CD4-positive, alpha-beta T cell treated with Interferon alpha-2 for 1 hour (primary cell): Measurements from ENCODE around the gene PPIL1.
A peak's percentile ranks its signal among the peaks of the same experiment; 100 is the strongest.

ENCODE experiments used
- DNase-seq, 2 donors: peaks; one replicate each; pipeline ENCODE4 v3.0.0-alpha.2; 2020 to 2022

Gene PPIL1

DNA sequence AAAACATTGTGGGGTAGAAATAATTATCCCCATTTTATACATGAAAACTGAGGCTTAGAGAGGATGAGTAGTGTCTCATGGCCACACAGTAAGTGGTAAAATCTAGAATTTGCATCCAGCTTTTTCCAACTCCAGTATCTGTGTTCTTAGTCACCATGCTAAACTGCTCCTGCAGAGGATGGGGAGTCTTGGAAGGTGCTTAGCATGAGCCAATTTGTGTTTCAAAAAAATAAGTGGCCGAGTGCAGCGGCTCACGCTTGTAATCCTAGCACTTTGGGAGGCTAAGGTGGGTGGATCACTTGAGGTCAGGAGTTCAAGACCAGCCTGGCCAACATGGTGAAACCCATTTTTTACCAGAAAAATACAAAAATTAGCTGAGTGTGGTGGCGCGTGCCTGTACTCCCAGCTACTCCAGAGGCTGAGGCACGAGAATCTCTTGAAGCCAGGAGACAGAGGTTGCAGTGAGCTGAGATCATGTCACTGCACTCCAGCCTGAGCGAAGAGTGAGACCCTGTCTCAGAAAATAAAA lies 13.6 kb upstream of the PPIL1 start:
- no peak for DNase-seq

DNA sequence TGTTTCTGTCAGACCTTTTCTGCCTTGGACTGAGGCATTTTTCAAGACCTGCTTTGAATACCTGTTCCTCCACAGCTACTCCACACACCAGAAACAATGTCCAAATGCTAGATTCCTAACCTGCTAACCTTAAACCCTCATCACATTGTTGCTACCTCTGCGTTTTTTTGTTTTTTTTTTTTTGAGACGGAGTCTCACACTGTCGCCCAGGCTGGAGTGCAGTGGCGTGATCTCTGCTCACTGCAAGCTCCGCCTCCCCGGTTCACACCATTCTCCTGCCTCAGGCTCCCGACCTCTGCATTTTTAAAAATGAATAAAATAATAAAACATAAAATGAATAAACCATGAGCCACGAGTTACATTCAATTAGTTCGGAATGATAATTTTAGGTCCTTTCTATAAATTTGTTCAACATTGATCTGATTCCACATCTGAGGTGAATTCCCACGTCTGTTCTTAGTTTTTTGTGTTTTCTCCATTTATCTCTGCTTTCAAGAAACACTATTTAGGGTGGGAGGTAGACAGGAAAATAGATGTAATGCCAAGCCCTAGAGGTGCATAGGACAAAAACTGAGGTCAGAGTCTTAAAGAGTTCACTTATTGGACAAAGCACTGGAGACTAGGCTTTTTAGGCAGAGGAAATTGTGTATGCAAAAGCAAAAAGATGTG lies 12.5 kb upstream of the PPIL1 start:
- DNase-seq: no peak

DNA sequence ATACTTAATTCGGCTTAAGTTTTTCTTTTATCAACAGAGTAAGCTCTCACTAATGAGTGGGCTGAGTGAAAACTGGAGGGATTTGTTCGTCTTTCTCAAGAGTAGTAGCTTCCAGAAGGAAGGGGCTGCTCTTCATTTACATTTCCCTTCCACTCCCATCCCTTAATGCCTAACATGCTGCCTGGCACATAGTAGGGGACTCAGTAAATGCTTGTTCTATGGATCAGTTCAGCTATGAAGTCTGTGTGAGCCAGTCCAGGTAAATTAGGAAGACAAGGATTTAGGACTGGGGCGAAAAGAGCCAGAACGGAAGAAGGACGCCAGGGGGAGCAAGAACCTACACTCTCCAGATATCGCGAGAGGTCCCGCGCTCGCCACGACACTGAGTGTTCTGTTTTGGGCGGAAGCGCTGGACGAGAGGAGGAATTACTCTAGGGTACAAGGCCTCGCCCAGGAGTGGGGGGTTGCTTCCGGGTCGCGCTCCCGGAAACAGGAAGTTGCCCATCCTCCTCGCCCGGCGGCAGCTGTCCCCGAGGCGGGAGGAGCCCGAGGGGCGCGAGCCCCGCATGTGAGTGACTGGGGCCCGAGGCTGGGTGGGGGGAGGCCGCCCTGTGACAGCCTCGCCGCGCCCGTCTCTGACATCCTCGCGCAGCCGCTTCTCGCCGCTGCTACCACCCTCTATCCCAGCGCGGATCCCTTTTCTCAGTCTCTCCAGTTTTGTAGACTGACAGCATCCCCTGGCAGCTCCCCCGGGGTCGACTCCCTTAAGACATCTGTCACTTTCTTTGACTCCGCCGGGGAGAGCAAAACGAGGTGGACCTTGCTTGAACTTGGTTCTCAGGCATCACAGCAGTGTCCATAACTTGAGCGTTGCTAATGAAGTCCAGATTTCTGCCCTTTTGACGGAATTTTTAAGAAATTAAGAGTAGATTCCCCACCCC lies 11.1 kb upstream of the PPIL1 start, which contains the start of gene C6orf89:
C6orf89 (plus strand) TSS at position 492 of the 941 bp plus-strand sequence. CDS start 13,493 bp downstream, outside the sequence.
- peak; percentile 97 to 98 for DNase-seq

DNA sequence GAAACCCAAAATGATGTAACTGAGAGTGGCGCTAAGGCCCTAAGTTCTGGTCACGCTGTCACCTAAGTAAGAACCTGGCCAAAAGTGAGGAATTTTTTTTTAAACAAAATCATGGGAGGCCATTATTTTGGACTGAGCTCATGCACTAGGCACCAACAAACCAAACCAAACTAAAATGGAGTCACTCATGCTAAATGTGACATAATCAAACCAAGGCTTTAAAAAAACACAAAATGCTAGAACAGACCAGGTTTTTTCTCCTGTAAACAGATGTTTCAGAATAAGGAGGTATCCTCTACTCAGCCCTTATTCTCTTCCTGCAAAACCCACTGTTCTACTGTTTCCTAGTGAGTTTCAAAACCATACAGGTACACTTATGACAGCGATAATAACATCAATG lies 10.0 kb upstream of the PPIL1 start:
- no peak for DNase-seq

DNA sequence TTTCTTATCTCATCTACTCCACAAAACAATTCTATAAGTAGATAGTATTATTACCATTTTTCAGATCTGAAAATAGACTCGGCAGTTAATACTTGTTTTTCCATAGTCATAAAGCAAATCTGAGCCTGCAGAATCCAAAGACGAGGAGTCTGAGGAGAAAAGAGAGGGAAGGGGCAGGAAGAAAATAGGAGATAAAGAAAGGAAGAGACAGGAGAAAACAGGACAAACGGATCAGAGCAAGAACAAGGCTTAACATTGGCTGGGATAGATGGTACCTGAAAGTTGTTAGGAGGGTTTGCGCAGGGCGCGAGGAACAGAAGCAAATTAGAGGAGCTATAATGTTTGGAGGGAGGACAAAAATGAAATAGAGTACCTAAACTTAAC lies 639 bp upstream of the PPIL1 start:
- DNase-seq: no peak

DNA sequence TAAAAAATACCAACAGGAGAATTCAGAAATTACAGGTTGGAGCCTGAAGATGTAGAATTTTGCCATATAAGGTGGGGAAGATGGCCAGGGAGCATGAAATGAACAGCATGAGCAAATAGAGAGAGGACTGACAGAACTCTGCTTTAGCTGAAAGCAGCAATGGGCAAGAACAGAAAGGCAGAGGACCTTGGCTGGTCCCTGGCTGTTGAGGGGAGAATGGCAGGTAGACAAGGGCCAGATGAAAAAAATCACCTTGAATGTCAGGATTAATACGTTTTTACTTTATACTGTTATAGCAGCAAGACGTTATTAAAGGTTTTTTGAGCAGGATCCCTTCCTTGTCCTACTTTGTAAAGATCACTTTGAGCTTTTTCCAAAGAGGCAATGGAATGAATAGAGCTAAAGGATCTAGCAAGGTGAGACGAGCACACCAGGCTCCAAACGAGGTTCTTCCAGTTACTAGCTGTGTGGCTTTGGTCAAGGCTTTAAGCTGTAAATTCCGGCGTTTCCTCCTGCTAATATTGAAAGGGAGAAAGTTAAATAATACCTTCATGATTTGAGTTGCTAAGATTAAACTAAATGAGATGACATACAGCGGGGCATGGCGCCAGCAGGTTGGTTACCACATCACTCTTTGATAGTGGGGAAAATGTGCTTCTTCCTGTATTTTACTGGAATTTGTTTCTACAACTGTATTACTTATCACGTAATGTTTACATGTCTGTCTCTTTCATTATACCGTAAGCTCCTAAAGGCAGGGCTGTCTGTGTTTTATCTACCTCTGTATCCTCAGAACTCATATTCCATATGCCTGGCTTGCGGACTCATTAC lies 776 bp downstream of the PPIL1 start:
- DNase-seq: peak in 1 of 2 donors; percentile 22

DNA sequence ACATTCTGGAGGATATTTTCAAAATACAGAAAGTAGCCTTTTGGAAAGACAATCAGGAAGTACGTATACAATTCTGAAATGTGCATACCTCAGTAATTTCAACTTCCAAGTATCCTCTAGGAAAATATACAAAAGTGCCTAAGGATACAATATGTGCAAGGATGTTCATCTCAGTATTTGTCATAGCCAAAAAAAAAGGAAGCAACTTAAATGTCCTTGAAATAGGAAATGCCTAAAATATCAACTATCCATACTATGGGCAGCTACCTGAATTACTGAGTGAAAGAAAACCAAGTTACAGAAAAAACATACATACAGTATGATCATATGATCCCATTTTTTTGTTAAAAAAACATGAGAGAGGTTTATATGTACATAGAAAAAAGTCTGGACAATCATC lies 1.5 kb downstream of the PPIL1 start:
- DNase-seq: no peak

DNA sequence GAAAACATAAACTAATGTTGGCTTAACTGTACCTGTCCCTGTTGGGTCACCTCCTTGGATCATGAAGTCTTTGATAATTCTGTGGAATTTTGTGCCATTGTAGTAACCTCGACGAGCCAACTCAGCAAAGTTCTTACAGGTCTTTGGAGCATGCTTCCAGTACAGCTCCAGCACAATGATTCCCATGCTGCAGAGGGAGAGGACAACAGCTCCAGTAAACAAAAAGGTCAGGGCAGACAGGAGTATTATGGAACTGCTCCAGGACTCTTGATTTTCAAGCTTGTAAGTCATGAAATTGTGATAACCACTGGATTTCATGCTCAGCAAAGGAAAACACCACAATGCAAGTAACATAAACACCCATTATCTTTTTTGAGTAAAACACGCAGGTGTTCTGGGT lies 2.9 kb downstream of the PPIL1 start:
- no peak for DNase-seq

DNA sequence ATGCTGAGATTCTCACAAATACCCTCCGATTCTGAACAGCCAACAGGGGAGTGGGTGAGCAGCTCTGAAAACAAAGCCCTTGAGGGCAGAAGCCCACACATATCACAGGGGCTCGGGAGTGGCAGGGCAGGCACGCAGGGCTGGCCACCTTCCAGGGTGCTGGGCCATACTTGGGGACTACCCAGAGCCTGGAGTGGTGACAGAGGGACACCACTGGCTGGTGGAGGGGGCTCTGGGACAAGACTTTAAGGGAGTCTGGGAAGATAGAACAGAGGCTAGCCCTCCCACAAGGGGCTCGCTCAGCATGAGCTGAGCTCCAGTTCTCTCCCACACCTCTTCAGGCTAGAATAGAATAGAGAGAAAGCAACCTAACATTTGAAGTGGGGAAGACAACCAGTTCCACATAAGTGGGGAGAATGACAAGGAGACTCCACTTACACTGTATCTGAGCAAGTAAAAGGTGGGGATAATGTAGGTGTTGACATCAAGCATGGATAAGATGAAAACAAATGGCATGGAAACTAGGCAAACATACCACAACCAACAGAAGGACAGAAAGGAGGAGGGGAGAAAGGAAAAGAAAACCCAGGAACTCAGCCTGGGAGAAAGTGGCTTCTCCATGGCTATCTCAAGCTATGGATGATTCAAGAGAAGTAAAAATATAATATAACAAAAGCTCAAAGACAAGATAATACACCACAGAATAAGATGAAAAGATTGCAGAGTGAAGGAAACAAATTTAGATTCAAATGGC lies 7.0 kb downstream of the PPIL1 start:
- DNase-seq: no peak

DNA sequence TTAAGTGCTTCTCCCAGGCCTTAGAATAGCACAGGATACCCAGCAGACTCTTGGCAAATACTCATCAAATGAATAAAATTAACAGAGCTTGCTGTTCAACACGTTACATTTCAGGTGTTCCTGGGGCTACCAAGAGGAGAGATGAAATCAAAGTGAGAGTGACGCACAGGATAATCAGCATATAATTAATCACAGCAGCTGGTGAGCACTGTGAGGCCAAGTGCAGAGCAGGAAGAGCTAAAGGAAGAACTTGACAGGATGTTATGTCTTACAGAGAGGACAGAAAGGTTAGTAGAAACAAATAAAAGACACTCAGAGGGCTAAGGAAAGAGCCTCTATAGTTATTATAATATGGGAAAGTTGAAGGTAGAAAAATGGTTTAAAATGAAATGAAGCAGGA lies 8.8 kb downstream of the PPIL1 start:
- DNase-seq: peak in 1 of 2 donors; percentile 6

DNA sequence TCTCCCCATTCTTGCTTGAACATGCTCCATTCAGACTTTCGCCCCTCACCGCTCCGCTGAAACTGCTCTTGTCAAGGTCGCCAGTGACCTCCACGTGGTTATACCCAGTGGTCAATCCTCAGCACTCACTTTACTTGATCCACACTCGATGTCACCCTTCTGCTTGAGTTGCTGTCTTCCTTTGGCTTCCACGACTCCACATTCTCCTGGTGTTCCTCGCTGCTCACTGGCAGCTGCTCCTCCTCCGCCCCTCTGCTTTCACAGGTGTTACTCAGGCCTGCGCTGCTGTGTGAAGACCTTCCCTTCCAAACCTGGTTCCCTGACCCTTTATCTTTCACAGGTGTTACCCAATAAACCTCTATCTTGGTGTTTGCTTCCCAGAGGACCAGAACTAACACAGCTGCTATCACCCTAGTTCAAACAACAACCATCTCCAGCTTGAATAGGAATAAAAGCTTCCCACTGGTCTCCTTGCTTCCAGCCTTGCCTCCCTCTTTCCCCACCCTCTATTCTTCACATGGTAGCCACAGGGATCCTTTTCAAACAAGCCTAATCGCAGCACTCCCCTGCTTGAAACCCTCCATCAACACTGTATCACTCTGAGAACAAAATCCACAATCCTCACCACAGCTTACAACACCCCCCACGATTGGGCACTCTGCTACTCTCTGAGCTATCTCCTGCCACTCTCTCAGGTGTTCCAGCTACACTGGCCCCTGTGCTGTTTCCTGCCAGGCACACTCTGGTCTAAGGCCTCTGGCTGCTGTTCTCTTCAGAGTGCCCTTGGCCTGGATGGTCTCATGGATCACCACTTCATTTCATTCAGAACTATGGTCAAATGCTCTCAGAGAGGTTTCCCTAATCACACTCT lies 10.7 kb downstream of the PPIL1 start:
- DNase-seq: no peak

DNA sequence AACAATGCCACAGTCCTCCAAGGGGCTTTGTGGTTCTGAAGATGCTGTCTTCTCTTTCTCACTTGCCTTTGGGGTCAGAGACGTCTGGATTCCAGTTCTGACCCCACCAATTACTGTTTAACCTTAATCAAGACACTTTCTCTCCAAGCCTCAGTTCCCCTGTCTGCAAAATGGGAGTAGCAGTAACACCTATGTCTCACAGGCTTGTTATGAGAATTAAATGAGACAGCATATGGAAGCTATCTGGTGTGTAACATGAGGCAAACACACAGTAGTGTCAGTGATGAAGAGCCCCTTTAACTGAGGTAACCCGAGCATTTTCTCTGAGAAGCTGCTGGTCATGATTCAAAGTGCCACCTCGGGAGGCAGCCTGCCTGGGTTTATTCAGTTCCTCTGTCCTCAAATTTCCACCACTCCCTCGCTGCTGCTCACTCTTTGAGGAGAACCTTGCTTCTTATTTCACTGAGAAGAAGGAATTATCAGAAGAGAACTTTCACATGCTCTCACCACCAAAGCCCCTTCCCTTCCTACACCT lies 11.7 kb downstream of the PPIL1 start:
- DNase-seq: no peak

DNA sequence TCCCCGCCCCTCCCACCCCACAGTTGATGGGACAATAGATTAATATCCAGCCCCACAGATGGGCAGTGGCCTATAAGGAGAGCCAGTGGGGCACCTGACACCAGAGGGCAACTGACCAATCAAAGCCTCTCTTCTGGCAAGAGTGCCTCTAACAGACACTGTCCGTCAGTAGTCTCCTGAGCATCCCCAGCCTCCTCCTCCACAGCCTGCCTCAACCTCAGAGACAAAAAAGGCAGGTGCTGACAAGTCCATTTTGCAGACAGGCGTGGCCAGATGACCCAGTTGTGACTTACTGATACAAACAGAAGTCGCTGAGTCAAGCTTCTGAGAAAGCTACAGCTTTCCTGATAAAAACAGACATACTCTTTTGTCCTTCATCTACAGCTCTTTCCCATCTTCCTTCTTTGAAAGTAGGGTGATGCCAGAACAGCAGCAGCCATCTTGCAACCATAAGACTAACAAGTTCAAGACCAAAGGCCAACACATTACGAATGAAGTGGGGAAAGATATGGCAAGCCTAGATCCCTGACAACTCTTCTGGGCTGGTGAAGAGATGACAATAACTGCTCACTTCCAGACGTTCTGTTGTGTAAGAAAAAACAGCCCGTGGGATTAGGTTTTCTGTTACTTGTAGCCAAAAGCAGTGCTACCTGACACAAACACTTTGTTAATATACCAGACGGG lies 12.3 kb downstream of the PPIL1 start:
- DNase-seq: no peak

DNA sequence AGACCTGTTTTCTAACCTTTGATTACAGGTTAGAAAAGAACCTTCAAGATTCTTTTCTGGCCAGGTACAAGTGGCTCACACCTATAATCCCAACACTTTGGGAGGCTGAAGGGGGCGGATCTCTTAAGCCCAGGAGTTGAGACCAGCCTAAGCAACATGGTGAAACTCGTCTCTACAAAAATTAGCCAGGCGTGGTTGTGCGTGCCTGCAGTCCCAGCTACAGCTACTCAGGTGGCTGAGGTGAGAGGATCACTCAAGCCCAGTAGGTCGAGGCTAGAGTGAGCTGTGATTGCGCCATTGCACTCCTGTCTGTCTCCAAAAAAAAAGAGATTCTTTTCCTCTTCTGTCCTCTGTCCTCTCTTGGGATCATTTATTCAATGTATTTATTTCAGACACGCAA lies 14.5 kb downstream of the PPIL1 start:
- no peak for DNase-seq

DNA sequence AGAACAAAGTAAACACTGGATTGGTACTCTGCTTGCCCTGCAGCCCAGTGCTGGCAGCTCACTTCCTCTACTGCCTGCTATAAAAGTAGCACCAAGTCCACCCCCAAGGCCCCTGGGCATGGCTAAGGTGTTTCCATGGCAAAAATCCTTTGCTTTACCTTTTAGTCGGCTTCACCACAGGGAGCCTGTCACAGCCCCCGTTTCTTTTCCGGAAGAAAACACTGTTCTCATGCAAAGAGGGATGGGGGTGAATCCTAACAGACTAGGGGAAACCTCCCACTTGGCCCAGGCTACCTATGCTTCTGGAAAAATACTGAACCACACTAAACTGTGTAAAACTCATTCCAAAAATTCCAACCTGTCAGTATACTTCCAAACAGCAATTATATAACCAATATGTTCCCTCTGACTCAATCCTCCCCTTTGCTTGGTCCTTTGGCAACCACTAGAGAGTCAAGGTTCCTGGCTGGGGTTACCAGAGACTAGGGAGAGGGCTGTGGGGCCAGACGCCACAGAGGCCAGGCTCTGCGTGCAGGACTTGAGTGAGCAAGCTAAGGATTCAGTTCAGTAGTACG lies 16.1 kb downstream of the PPIL1 start:
- DNase-seq: no peak

DNA sequence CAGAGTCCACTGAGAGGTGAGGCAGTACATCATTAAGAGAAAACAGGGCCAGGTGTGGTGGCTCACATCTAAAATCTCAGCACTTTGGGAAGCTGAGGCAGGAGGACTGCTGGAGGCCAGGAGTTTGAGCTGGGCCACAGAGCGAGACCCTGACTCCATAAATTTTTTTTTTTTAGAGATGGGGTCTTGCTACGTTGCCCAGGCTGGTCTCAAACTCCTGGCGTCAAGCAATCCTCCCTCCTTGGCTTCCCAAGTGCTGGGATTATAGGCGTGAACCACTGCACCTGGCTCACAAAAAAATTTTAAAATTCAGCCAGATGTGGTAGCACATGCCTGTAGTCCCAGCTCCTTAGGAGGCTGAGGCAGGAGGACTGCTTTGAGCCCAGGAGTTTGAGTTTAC lies 17.3 kb downstream of the PPIL1 start:
- no peak for DNase-seq

DNA sequence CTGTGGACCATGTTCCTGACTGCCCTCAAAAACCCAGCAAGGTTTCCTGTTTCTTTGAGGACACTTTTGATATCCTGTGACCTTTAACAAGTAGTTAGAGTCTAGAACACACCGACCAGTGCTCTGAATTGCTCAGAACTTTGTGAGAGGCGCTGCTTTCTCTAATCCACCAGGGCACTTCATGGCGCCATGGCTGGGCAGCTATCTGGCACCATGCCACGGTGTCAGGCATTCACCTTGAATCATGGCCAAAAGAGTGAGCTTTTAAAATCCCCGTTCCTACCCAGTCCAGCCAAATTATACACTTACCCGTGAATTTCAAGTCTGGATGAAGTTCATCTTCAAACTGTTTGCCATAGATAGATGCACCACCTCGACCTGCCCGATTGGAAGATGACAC lies 18.3 kb downstream of the PPIL1 start:
- no peak for DNase-seq

DNA sequence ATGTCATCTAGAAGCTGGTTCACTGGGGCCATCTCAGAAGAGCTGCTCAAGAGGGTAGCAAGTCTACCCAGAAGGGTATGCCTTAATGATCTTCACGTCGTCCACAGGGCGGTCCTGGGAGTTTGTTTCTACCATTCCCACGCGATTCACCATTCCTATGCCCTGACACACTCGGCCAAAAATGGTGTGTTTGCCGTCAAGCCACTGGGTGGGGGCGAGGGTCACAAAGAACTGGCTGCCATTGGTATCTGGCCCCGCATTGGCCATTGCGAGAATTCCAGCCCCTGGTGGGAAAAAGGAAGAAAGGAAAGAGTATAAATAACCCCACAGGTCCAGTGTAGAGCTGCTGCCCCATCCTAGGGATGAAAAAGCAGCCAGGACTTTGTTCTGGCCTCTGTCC lies 18.9 kb downstream of the PPIL1 start:
- DNase-seq: no peak

DNA sequence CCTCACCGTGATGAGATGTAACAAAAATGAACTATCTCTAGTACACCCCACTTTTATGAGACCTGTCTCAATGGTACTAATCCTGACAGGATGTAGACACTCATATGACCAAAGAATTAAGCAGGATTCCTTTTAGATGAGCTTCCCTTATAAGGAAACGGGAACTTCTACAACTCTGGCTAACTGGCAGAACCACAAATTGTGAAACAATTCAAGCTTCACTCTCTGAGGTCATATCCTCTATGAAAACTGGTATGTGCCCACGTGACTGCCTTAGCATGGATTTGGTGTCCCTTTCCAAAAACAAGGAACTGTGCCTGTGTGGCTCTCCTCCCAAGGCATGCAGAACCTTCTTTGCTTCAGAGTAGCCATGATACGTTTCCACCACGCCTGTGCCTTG lies 21.3 kb downstream of the PPIL1 start:
- DNase-seq: peak in 1 of 2 donors; percentile 53
